SK-N-SH (cell line): ENCODE data around the gene CCDC188.

Experiments used
- CTCF ChIP-seq: fragments of 200-600 bp; sonication (generic); IDR thresholded peaks from 2 replicates; pipeline ENCODE4 v1.6.1; 2017; ENCODE audit warnings: antibody characterized with exemption, mild to moderate bottlenecking, moderate library complexity
- EZH2phosphoT487 ChIP-seq: fragments of 200-600 bp; sonication (generic); IDR thresholded peaks from 2 replicates; pipeline ENCODE4 v1.6.1; 2017; ENCODE audit warnings: low read depth, mixed run types, mild to moderate bottlenecking, antibody characterized with exemption, moderate library complexity, borderline replicate concordance
- MXI1 ChIP-seq: IDR thresholded peaks from 2 replicates; pipeline ENCODE4 v1.6.1; 2012; ENCODE audit warnings: mild to moderate bottlenecking, low read depth, low read length, improper control_type of control experiment
- NRF1 ChIP-seq: IDR thresholded peaks from 2 replicates; pipeline ENCODE4 v1.6.1; 2012; ENCODE audit warnings: low read depth, mild to moderate bottlenecking, low read length
- SIN3A ChIP-seq: IDR thresholded peaks from 2 replicates; pipeline ENCODE4 v1.6.1; 2012; ENCODE audit warnings: low read depth, mild to moderate bottlenecking, low read length, moderate library complexity, borderline replicate concordance
- YY1 ChIP-seq: IDR thresholded peaks from 2 replicates; pipeline ENCODE4 v1.4.0; 2012; ENCODE audit warnings: low read depth, mild to moderate bottlenecking
- TF ChIP-seq, protein P1 (sequence below): IDR thresholded peaks from 2 replicates; pipeline ENCODE4 v1.4.0; 2012; ENCODE audit warnings: low read depth

DNA sequence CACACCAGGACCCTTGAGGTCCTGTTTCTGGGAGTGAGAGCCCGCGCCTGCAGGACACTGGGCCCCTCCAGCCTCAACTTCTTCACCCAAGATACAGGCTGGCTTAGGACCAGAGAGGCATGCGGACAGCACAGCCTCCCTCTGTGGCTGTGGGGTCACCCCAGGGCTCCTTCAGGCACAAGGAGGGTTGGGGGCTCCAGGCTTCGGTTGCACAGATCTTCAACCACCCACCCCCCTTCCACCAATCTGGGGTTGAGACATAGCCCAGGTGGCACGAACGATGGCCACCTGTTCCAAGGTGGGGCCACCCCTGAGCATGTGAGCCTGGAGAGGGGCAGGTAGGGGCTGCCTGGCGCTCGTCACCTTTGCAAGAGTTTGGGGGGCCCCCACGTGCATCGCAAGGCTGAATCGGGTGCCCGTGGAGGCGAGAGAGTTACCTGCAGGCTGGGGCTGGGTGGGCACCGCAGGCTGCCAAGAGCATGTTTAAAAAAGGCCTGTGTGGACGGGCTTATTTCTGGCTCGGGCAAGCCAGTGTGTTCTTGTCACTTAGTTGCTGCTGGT is 18.1 kb downstream of the CCDC188 start:
- TF ChIP-seq, protein P1, sequence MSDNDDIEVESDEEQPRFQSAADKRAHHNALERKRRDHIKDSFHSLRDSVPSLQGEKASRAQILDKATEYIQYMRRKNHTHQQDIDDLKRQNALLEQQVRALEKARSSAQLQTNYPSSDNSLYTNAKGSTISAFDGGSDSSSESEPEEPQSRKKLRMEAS: no peak
- TF ChIP-seq CTCF: no peak
- no peak for TF ChIP-seq SIN3A
- no peak for TF ChIP-seq MXI1
- TF ChIP-seq EZH2phosphoT487: no peak
- no peak for TF ChIP-seq NRF1
- TF ChIP-seq YY1: no peak
